Measurements from ENCODE around the gene MYD88.
A peak's percentile ranks its signal among the peaks of the same experiment; 100 is the strongest.

The MYD88 gene

GRCh38 chr3:38136777-38137614, 1.5 kb upstream of the MYD88 start, which contains the start of gene ACAA1:
Gene ACAA1 (minus strand): TSS chr3:38137127. CDS start chr3:38137035, 92 bp downstream.
- DNase-seq, result peak; percentile 100
- no peak within 1 kb of the TSS for H2BK120ac ChIP-seq (ENCODE audit: low read depth, low read length)
- no peak within 1 kb of the TSS for H2BK15ac ChIP-seq (replicated peaks; ENCODE audit: low read depth)
- peaks cover 7% of the 10 kb centered on the region for H3K79me2 ChIP-seq (ENCODE audit: control insufficient read depth, insufficient read depth, low read length)
- peak within 1 kb of the TSS; percentile 90 for H3K4me3 ChIP-seq (ENCODE audit: low read length)
- H4K8ac ChIP-seq (ENCODE audit: low read depth, low read length), result no peak within 1 kb of the TSS
- peaks cover 8% of the 10 kb centered on the region for H3K4me1 ChIP-seq (ENCODE audit: control insufficient read depth, low read depth, low read length)
- H4K5ac ChIP-seq (ENCODE audit: low read length), result no peak within 1 kb of the TSS
- peak within 1 kb of the TSS; percentile 97 for H3K56ac ChIP-seq (ENCODE audit: low read length)
- H3K36me3 ChIP-seq (ENCODE audit: control insufficient read depth, insufficient read depth, low read length), result peaks cover 2% of the 10 kb centered on the region
- peak within 1 kb of the TSS; percentile 87 for H3K27ac ChIP-seq (ENCODE audit: low read depth, low read length)
- peak within 1 kb of the TSS; percentile 38 for H3K4ac ChIP-seq (ENCODE audit: low read depth, low read length)
- H3K18ac ChIP-seq (ENCODE audit: low read length), result peak within 1 kb of the TSS; percentile 70
- no peak within 1 kb of the TSS for H2BK5ac ChIP-seq (ENCODE audit: low read length)
- no peaks in the 10 kb centered on the region for H3K27me3 ChIP-seq (ENCODE audit: insufficient read depth, low read length, poor library complexity)
- peak within 1 kb of the TSS; percentile 95 for H3K9ac ChIP-seq (ENCODE audit: low read length)
- peak within 1 kb of the TSS; percentile 36 for H3K23ac ChIP-seq (ENCODE audit: low read length)
- H3K4me2 ChIP-seq (ENCODE audit: low read length), result peak within 1 kb of the TSS; percentile 83
- H2AK5ac ChIP-seq (ENCODE audit: low read length), result peak within 1 kb of the TSS; percentile 20
- no CpG with 5 or more reads among the region's 66 CpGs for WGBS (ENCODE audit: extremely low coverage, insufficient coverage, low lambda C conversion rate)
- peaks cover 10% of the 10 kb centered on the region for H3K79me1 ChIP-seq (ENCODE audit: low read length)

GRCh38 chr3:38137615-38138348, 679 bp upstream of the MYD88 start:
- Histone ChIP-seq H3K18ac (ENCODE audit: low read length) (peak overlapping the region; percentile 53), H3K4me3 (ENCODE audit: low read length) (peak overlapping the region; percentile 44), H2BK120ac (ENCODE audit: low read depth, low read length) (no peak overlapping the region), H3K4ac (ENCODE audit: low read depth, low read length) (peak overlapping the region; percentile 37), H3K36me3 (ENCODE audit: control insufficient read depth, insufficient read depth, low read length) (no peaks in the 10 kb centered on the region), H4K8ac (ENCODE audit: low read depth, low read length) (no peak overlapping the region), H3K56ac (ENCODE audit: low read length) (peak overlapping the region; percentile 97), H3K27me3 (ENCODE audit: insufficient read depth, low read length, poor library complexity) (no peaks in the 10 kb centered on the region), H3K4me1 (ENCODE audit: control insufficient read depth, low read depth, low read length) (peaks cover 8% of the 10 kb centered on the region), H3K79me2 (ENCODE audit: control insufficient read depth, insufficient read depth, low read length) (peaks cover 7% of the 10 kb centered on the region), H4K5ac (ENCODE audit: low read length) (no peak overlapping the region), H3K27ac (ENCODE audit: low read depth, low read length) (peak overlapping the region; percentile 87), H3K79me1 (ENCODE audit: low read length) (peaks cover 10% of the 10 kb centered on the region), H2BK15ac (replicated peaks; ENCODE audit: low read depth) (no peak overlapping the region), H3K23ac (ENCODE audit: low read length) (no peak overlapping the region), H2BK5ac (ENCODE audit: low read length) (no peak overlapping the region), H3K9ac (ENCODE audit: low read length) (peak overlapping the region; percentile 93), H3K4me2 (ENCODE audit: low read length) (peak overlapping the region; percentile 67), H2AK5ac (ENCODE audit: low read length) (peak overlapping the region; percentile 20)
- no CpG with 5 or more reads among the region's 22 CpGs for WGBS (ENCODE audit: extremely low coverage, insufficient coverage, low lambda C conversion rate)
- peak; percentile 72 for DNase-seq

- peak overlapping the region; percentile 0 for H2BK120ac ChIP-seq (ENCODE audit: low read depth, low read length)
- no peak overlapping the region for H3K27ac ChIP-seq (ENCODE audit: low read depth, low read length)
- peak overlapping the region; percentile 13 for H3K18ac ChIP-seq (ENCODE audit: low read length)
- no peak for DNase-seq
- peaks cover 8% of the 10 kb centered on the region for H3K4me1 ChIP-seq (ENCODE audit: control insufficient read depth, low read depth, low read length)
- peak overlapping the region; percentile 86 for H3K4me2 ChIP-seq (ENCODE audit: low read length)
- peak overlapping the region; percentile 93 for H3K9ac ChIP-seq (ENCODE audit: low read length)
- H3K23ac ChIP-seq (ENCODE audit: low read length), result no peak overlapping the region
- H2AK5ac ChIP-seq (ENCODE audit: low read length), result peak overlapping the region; percentile 48
- peak overlapping the region; percentile 73 for H3K4me3 ChIP-seq (ENCODE audit: low read length)
- no peak overlapping the region for H4K5ac ChIP-seq (ENCODE audit: low read length)
- H3K79me2 ChIP-seq (ENCODE audit: control insufficient read depth, insufficient read depth, low read length), result peaks cover 7% of the 10 kb centered on the region
- WGBS (ENCODE audit: extremely low coverage, insufficient coverage, low lambda C conversion rate), result no CpG with 5 or more reads among the region's 8 CpGs
- no peak overlapping the region for H2BK5ac ChIP-seq (ENCODE audit: low read length)
- no peaks in the 10 kb centered on the region for H3K27me3 ChIP-seq (ENCODE audit: insufficient read depth, low read length, poor library complexity)
- H2BK15ac ChIP-seq (replicated peaks; ENCODE audit: low read depth), result no peak overlapping the region
- H3K36me3 ChIP-seq (ENCODE audit: control insufficient read depth, insufficient read depth, low read length), result no peaks in the 10 kb centered on the region
- H3K79me1 ChIP-seq (ENCODE audit: low read length), result peaks cover 7% of the 10 kb centered on the region
- H3K56ac ChIP-seq (ENCODE audit: low read length), result peak overlapping the region; percentile 97
- no peak overlapping the region for H4K8ac ChIP-seq (ENCODE audit: low read depth, low read length)
- H3K4ac ChIP-seq (ENCODE audit: low read depth, low read length), result peak overlapping the region; percentile 66
These were observed 730 bp downstream of the MYD88 start for GRCh38 chr3:38139191-38139590.

GRCh38 chr3:38139652-38140051, 1.2 kb downstream of the MYD88 start:
- H3K27ac ChIP-seq (ENCODE audit: low read depth, low read length), result no peak overlapping the region
- no peak overlapping the region for H4K8ac ChIP-seq (ENCODE audit: low read depth, low read length)
- DNase-seq, result no peak
- H2BK120ac ChIP-seq (ENCODE audit: low read depth, low read length), result no peak overlapping the region
- H2BK15ac ChIP-seq (replicated peaks; ENCODE audit: low read depth), result no peak overlapping the region
- peaks cover 7% of the 10 kb centered on the region for H3K79me2 ChIP-seq (ENCODE audit: control insufficient read depth, insufficient read depth, low read length)
- H3K56ac ChIP-seq (ENCODE audit: low read length), result peak overlapping the region; percentile 97
- H4K5ac ChIP-seq (ENCODE audit: low read length), result no peak overlapping the region
- peaks cover 8% of the 10 kb centered on the region for H3K4me1 ChIP-seq (ENCODE audit: control insufficient read depth, low read depth, low read length)
- H3K18ac ChIP-seq (ENCODE audit: low read length), result no peak overlapping the region
- H3K4ac ChIP-seq (ENCODE audit: low read depth, low read length), result no peak overlapping the region
- H3K36me3 ChIP-seq (ENCODE audit: control insufficient read depth, insufficient read depth, low read length), result no peaks in the 10 kb centered on the region
- WGBS (ENCODE audit: extremely low coverage, insufficient coverage, low lambda C conversion rate), result no CpG with 5 or more reads among the region's 7 CpGs
- H3K9ac ChIP-seq (ENCODE audit: low read length), result peak overlapping the region; percentile 93
- H2AK5ac ChIP-seq (ENCODE audit: low read length), result peak overlapping the region; percentile 48
- H3K4me2 ChIP-seq (ENCODE audit: low read length), result peak overlapping the region; percentile 86
- no peak overlapping the region for H3K4me3 ChIP-seq (ENCODE audit: low read length)
- H3K23ac ChIP-seq (ENCODE audit: low read length), result no peak overlapping the region
- peaks cover 7% of the 10 kb centered on the region for H3K79me1 ChIP-seq (ENCODE audit: low read length)
- H3K27me3 ChIP-seq (ENCODE audit: insufficient read depth, low read length, poor library complexity), result no peaks in the 10 kb centered on the region
- H2BK5ac ChIP-seq (ENCODE audit: low read length), result no peak overlapping the region

GRCh38 chr3:38140326-38141172, 2.1 kb downstream of the MYD88 start:
- H3K36me3 ChIP-seq (ENCODE audit: control insufficient read depth, insufficient read depth, low read length), result no peaks in the 10 kb centered on the region
- WGBS (ENCODE audit: extremely low coverage, insufficient coverage, low lambda C conversion rate), result no CpG with 5 or more reads among the region's 13 CpGs
- peak overlapping the region; percentile 11 for H3K56ac ChIP-seq (ENCODE audit: low read length)
- no peak overlapping the region for H3K23ac ChIP-seq (ENCODE audit: low read length)
- no peak overlapping the region for H3K4ac ChIP-seq (ENCODE audit: low read depth, low read length)
- H3K9ac ChIP-seq (ENCODE audit: low read length), result no peak overlapping the region
- DNase-seq, result peak; percentile 47
- H3K4me2 ChIP-seq (ENCODE audit: low read length), result no peak overlapping the region
- H3K79me1 ChIP-seq (ENCODE audit: low read length), result peaks cover 5% of the 10 kb centered on the region
- H3K4me3 ChIP-seq (ENCODE audit: low read length), result no peak overlapping the region
- peaks cover 8% of the 10 kb centered on the region for H3K4me1 ChIP-seq (ENCODE audit: control insufficient read depth, low read depth, low read length)
- H3K27ac ChIP-seq (ENCODE audit: low read depth, low read length), result no peak overlapping the region
- no peak overlapping the region for H4K5ac ChIP-seq (ENCODE audit: low read length)
- H2BK120ac ChIP-seq (ENCODE audit: low read depth, low read length), result no peak overlapping the region
- no peak overlapping the region for H4K8ac ChIP-seq (ENCODE audit: low read depth, low read length)
- H2BK5ac ChIP-seq (ENCODE audit: low read length), result no peak overlapping the region
- H2BK15ac ChIP-seq (replicated peaks; ENCODE audit: low read depth), result no peak overlapping the region
- no peak overlapping the region for H3K18ac ChIP-seq (ENCODE audit: low read length)
- peaks cover 7% of the 10 kb centered on the region for H3K79me2 ChIP-seq (ENCODE audit: control insufficient read depth, insufficient read depth, low read length)
- no peak overlapping the region for H2AK5ac ChIP-seq (ENCODE audit: low read length)
- H3K27me3 ChIP-seq (ENCODE audit: insufficient read depth, low read length, poor library complexity), result no peaks in the 10 kb centered on the region

Data from mesendoderm (in vitro differentiated cells).